GM23248 (cell line): ENCODE results near the gene SEMA5A.

ENCODE experiments used
- EZH2 ChIP-seq: fragments of 200-600 bp; sonication (generic); IDR thresholded peaks from 2 replicates; pipeline ENCODE4 v1.6.1; 2018; ENCODE audit warnings: antibody characterized with exemption, mild to moderate bottlenecking; ENCODE audit not compliant: insufficient read depth, poor library complexity, severe bottlenecking
- EZH2phosphoT487 ChIP-seq: fragments of 200-600 bp; sonication (generic); IDR thresholded peaks from 2 replicates; pipeline ENCODE4 v1.6.1; 2018; ENCODE audit warnings: antibody characterized with exemption, moderate library complexity, mild to moderate bottlenecking, low read depth; ENCODE audit not compliant: insufficient read depth

- TF ChIP-seq EZH2 (no peak), EZH2phosphoT487 (no peak)
These were observed 89.3 kb downstream of the SEMA5A start for GRCh38 chr5:9456435-9457042.
